Central memory CD8-positive, alpha-beta T cell (primary cell): ENCODE data around the gene PSPH.
"Not testable (repeated sequence)": the region's sequence is repeated elsewhere in the genome, so short reads cannot be mapped to it uniquely, and the experiment has no call there.

Experiments
- ATAC-seq: fragments of 150-1000 bp; cut with Tn5 transposase; replicated peaks from 2 replicates; pipeline ENCODE4 v1.10.0; 2022; ENCODE audit warnings: mild to moderate bottlenecking, moderate FRiP score, moderate number of reproducible peaks; ENCODE audit not compliant: poor library complexity, severe bottlenecking; ENCODE audit errors: extremely low read depth
- DNase-seq, 2 donors: peaks; one replicate each; pipeline ENCODE4 v3.0.0; 2021; ENCODE audit warnings: low spot score in 2 of 2
- H3K27ac Mint-ChIP-seq: one replicate; pipeline ENCODE4 v1.8.0; 2022; ENCODE audit warnings: low read depth, mild to moderate bottlenecking, moderate library complexity, mixed read lengths
- H3K27me3 Mint-ChIP-seq: one replicate; pipeline ENCODE4 v1.8.0; 2022; ENCODE audit warnings: mixed read lengths
- H3K36me3 Mint-ChIP-seq: one replicate; pipeline ENCODE4 v1.8.0; 2022; ENCODE audit warnings: mild to moderate bottlenecking, moderate library complexity, mixed read lengths; ENCODE audit not compliant: insufficient read depth
- H3K4me1 Mint-ChIP-seq: one replicate; pipeline ENCODE4 v1.8.0; 2022; ENCODE audit warnings: mixed read lengths
- H3K4me3 Mint-ChIP-seq: one replicate; pipeline ENCODE4 v1.8.0; 2022; ENCODE audit warnings: mild to moderate bottlenecking, moderate library complexity, mixed read lengths
- H3K9me3 Mint-ChIP-seq: one replicate; pipeline ENCODE4 v1.8.0; 2022; ENCODE audit warnings: mixed read lengths

Gene PSPH

GRCh38 chr7:56019501-56019900, 31.7 kb downstream of the PSPH start:
- Mint-ChIP-seq H3K4me3 (no peak overlapping the region), H3K27me3 (no peaks in the 10 kb centered on the region), H3K4me1 (no peaks in the 10 kb centered on the region), H3K36me3 (peaks cover 3% of the 10 kb centered on the region), H3K9me3 (no peaks in the 10 kb centered on the region), H3K27ac (no peak overlapping the region)
- DNase-seq: no peak
- ATAC-seq: no peak

DNA sequence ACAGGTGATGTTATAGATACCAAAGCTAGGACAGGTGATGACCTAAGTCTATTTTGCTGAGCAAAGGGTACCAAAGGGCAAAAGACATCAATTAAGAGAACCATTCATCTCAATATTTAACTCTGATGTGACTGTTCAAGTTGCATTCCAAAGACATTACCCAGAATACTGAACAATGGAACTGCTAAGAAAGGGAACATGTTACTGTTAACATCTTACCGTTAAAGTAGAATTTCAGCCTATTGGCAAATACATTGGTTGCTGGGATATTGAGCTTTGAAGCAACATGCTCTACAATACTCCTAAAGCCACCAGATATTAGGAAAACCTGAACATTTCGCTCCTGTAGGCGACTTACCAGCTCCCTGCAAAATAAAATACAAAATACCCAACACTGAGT, 34.2 kb downstream of the PSPH start:
- H3K27ac Mint-ChIP-seq, DNase-seq, H3K36me3 Mint-ChIP-seq, ATAC-seq, H3K9me3 Mint-ChIP-seq, H3K4me3 Mint-ChIP-seq, H3K4me1 Mint-ChIP-seq, H3K27me3 Mint-ChIP-seq: not testable (repeated sequence)

- H3K4me1 Mint-ChIP-seq: no peaks in the 10 kb centered on the region
- H3K4me3 Mint-ChIP-seq: no peak overlapping the region
- no peak overlapping the region for H3K27ac Mint-ChIP-seq
- no peaks in the 10 kb centered on the region for H3K9me3 Mint-ChIP-seq
- H3K27me3 Mint-ChIP-seq: no peaks in the 10 kb centered on the region
- ATAC-seq (no peak), DNase-seq (no peak)
- no peaks in the 10 kb centered on the region for H3K36me3 Mint-ChIP-seq
Measured at GRCh38 chr7:56009695-56010094, 41.5 kb downstream of the PSPH start.

GRCh38 chr7:56007891-56008290, 43.4 kb downstream of the PSPH start:
- H3K4me3 Mint-ChIP-seq: no peak overlapping the region
- H3K9me3 Mint-ChIP-seq: no peaks in the 10 kb centered on the region
- DNase-seq: no peak
- no peaks in the 10 kb centered on the region for H3K4me1 Mint-ChIP-seq
- no peaks in the 10 kb centered on the region for H3K27me3 Mint-ChIP-seq
- no peak for ATAC-seq
- no peak overlapping the region for H3K27ac Mint-ChIP-seq
- no peaks in the 10 kb centered on the region for H3K36me3 Mint-ChIP-seq

DNA sequence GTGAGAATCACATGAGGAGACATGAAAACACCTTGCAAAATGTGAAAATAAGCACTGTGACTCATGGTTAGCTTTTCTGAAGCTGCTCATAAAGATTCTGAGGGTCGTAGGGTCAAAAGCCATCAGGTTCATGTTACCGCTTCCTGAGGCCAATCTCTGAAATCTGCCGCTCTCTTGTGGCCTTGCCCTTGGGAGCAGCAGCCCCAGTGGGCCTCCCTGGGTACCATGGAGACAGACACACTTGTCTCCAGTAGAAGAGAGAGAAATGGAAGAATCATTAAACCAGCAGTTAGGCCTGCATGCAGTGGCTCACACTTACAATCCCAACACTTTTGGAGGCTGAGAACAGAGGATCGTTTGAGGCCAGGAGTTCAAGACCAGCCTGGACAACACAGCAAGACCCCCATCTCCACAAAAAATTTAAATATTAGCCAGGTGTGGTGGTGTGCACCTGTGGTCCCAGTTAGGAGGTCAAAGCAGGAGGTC, 44.0 kb downstream of the PSPH start:
- Mint-ChIP-seq H3K27me3 (no peaks in the 10 kb centered on the region), H3K4me3 (no peak overlapping the region), H3K36me3 (peaks cover 2% of the 10 kb centered on the region), H3K4me1 (no peaks in the 10 kb centered on the region), H3K27ac (no peak overlapping the region), H3K9me3 (no peaks in the 10 kb centered on the region)
- ATAC-seq (no peak), DNase-seq (no peak)

GRCh38 chr7:56003749-56004148, 47.5 kb downstream of the PSPH start:
- no peaks in the 10 kb centered on the region for H3K4me1 Mint-ChIP-seq
- no peaks in the 10 kb centered on the region for H3K27me3 Mint-ChIP-seq
- DNase-seq (no peak), ATAC-seq (no peak)
- H3K36me3 Mint-ChIP-seq: peaks cover 10% of the 10 kb centered on the region
- H3K4me3 Mint-ChIP-seq: no peak overlapping the region
- no peak overlapping the region for H3K27ac Mint-ChIP-seq
- no peaks in the 10 kb centered on the region for H3K9me3 Mint-ChIP-seq

DNA sequence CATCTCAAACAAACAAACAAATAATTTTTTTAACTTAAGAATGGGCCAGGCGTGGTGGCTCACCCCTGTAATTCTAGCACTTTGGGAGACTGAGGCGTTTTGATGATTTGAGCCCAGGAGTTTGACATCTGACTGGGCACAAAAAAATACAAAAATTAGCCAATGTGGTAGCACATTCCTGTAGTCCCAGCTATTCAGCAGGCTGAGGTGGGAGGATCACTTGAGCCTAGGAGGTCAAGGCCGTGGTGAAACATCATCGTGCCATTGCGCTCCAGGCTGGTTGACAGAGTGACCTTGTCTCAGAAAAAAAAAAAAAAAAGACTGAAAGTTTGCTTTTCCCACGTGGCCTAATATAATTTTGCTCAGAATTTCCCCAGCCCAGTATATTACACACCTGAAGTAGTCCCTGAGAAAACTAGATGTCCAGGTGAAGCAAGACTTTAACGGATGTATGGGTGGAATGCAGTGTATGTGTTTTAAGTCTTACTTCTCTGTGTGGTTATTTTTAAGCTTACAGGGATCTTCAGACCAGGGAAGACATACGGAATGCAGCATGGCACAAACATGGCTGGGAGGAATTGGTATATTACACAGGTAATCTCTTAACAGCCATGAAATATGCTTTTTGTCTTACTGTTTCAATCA, 54.3 kb downstream of the PSPH start:
- peaks cover 35% of the 10 kb centered on the region for H3K36me3 Mint-ChIP-seq
- no peak overlapping the region for H3K27ac Mint-ChIP-seq
- H3K9me3 Mint-ChIP-seq: no peaks in the 10 kb centered on the region
- DNase-seq: no peak
- no peaks in the 10 kb centered on the region for H3K4me1 Mint-ChIP-seq
- no peak for ATAC-seq
- no peak overlapping the region for H3K4me3 Mint-ChIP-seq
- no peaks in the 10 kb centered on the region for H3K27me3 Mint-ChIP-seq

DNA sequence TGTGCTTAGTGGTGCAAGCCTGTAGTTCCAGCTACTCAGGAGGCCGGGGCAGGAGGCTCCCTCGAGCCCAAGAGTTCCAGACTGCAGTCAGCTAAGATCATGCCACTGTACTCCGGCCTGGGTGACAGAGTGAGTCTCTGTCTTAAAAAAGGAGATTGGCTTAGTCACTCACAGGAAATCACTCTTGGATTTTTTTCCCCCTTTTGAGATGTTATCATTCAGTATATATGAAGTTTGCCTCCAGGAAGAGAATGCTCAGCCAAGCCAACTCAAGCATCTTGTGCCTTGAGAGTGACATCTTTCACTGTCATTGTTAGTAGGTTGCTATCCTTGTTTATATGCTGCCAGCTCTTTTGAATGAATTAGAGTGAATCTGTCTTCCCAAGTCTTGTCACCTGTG, 58.9 kb downstream of the PSPH start:
- H3K27me3 Mint-ChIP-seq: no peaks in the 10 kb centered on the region
- H3K27ac Mint-ChIP-seq: no peak overlapping the region
- no peaks in the 10 kb centered on the region for H3K9me3 Mint-ChIP-seq
- peaks cover 39% of the 10 kb centered on the region for H3K36me3 Mint-ChIP-seq
- H3K4me3 Mint-ChIP-seq: no peak overlapping the region
- ATAC-seq (no peak), DNase-seq (no peak)
- H3K4me1 Mint-ChIP-seq: no peaks in the 10 kb centered on the region

DNA sequence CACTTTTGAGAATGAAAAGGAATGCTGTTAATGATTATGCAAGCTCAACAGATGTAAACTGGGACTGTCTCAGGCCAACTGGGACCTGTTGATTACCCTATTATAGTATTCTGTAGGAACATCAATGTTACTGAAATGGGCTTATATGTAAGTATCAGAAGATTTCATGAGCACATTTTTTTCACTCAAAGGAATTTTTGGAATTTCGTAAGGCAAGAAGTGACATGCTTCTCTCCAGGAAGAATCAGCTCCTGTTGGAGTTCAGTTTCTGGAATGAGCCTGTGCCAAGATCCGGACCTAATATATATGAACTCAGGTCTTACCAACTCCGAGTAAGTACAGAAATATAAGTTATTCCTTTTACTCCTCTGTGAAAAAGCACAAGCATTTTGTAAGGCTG, 67.7 kb downstream of the PSPH start:
- Mint-ChIP-seq H3K36me3 (peaks cover 45% of the 10 kb centered on the region), H3K27ac (no peak overlapping the region), H3K9me3 (no peaks in the 10 kb centered on the region), H3K27me3 (no peaks in the 10 kb centered on the region), H3K4me3 (no peak overlapping the region), H3K4me1 (no peaks in the 10 kb centered on the region)
- DNase-seq (no peak), ATAC-seq (no peak)

DNA sequence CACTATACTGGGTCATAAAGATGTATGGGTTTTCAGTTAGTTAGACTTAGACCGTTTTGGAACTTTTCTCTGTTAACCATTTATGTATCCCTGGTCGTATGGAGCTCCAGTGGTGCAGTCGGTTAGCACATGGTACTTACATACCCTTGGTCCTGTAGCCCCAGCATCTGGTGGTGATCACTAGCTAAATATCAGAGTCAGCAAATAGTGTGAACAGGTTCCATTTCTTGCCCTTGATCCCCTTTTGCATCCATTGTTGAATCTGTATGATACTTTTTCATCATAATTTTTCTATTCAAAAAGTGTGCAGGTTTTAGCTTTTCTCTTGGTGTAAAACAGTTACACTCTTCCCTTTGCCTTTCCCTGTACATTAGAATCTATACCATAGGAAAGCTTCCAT, 71.0 kb downstream of the PSPH start:
- ATAC-seq: no peak
- H3K27ac Mint-ChIP-seq: no peak overlapping the region
- H3K9me3 Mint-ChIP-seq: no peaks in the 10 kb centered on the region
- H3K4me3 Mint-ChIP-seq: no peak overlapping the region
- no peak for DNase-seq
- H3K36me3 Mint-ChIP-seq: peaks cover 46% of the 10 kb centered on the region
- peaks cover 3% of the 10 kb centered on the region for H3K4me1 Mint-ChIP-seq
- no peaks in the 10 kb centered on the region for H3K27me3 Mint-ChIP-seq

- ATAC-seq (no peak), DNase-seq (no peak)
- Mint-ChIP-seq H3K27ac (no peak overlapping the region), H3K27me3 (no peaks in the 10 kb centered on the region), H3K36me3 (peaks cover 33% of the 10 kb centered on the region), H3K4me1 (peaks cover 11% of the 10 kb centered on the region), H3K4me3 (no peak overlapping the region), H3K9me3 (no peaks in the 10 kb centered on the region)
Measured at GRCh38 chr7:55977831-55978230, 73.4 kb downstream of the PSPH start.

GRCh38 chr7:55975988-55976633, 75.1 kb downstream of the PSPH start:
- ATAC-seq (no peak), DNase-seq (no peak)
- Mint-ChIP-seq H3K4me3 (no peak overlapping the region), H3K4me1 (peaks cover 15% of the 10 kb centered on the region), H3K36me3 (peaks cover 24% of the 10 kb centered on the region), H3K27me3 (no peaks in the 10 kb centered on the region), H3K27ac (no peak overlapping the region), H3K9me3 (no peaks in the 10 kb centered on the region)

DNA sequence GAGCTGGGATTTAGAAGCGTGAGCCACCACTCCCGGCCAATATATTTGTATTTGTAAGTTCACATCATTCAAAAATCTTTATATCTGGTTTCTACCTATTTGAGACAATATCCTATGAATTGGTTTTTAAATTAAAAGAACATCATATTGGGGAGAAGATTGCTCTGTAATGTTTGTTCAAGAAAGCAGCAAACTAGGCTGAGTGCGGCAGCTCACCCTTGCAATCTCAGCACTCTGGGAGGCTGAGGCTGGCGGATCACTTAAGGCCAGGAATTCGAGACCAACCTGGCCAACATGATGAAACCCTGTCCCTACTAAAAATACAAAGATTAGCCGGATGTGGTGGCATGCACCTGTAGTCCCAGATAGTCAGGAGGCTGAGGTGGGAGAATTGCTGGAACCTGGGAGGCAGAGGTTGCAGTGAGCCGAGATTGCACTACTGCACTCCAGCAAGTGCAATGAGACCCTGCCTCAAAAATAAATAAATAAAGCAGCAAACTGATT, 77.4 kb downstream of the PSPH start:
- no peak overlapping the region for H3K4me3 Mint-ChIP-seq
- H3K9me3 Mint-ChIP-seq: no peaks in the 10 kb centered on the region
- no peaks in the 10 kb centered on the region for H3K27me3 Mint-ChIP-seq
- no peak overlapping the region for H3K27ac Mint-ChIP-seq
- no peak for ATAC-seq
- H3K4me1 Mint-ChIP-seq: peaks cover 38% of the 10 kb centered on the region
- H3K36me3 Mint-ChIP-seq: peaks cover 13% of the 10 kb centered on the region
- no peak for DNase-seq
